Measurements from ENCODE around the gene TMEM50A. TPM values are rescaled to one million over a fixed set of nuclear protein-coding genes. Genes with fewer than 3 reads are reported as not detected.
A peak's percentile ranks its signal among the peaks of the same experiment; 100 is the strongest.
"Not testable (repeated sequence)": the region's sequence is repeated elsewhere in the genome, so short reads cannot be mapped to it uniquely, and the experiment has no call there.

Gene TMEM50A
- total RNA-seq = 100 to 1,000 TPM; 118 to 121 TPM

- Mint-ChIP-seq H3K4me1 (peaks cover 19% of the 10 kb centered on the region), H3K9me3 (no peaks in the 10 kb centered on the region), H3K27ac (peak within 1 kb of the TSS; percentile 97), H3K36me3 (peaks cover 7% of the 10 kb centered on the region), H3K27me3 (no peaks in the 10 kb centered on the region), H3K4me3 (peak within 1 kb of the TSS; percentile 93)
- DNase-seq = peak; percentile 94
- POLR2A ChIA-PET = interaction anchor here (0.7 to 2.4 kb wide), 7 partner anchors 17 to 106 kb away, joined by 3 to 9 read pairs (median 4); partner anchors contain the start of genes MACO1, RSRP1 and SYF2
- peak; percentile 80 for ATAC-seq (ENCODE audit: low read depth)
These were observed at the start of gene TMEM50A for GRCh38 chr1:25338188-25338981. TSS of gene TMEM50A (plus strand) at chr1:25338334. CDS start at chr1:25340487, 2,153 bp downstream.

GRCh38 chr1:25288573-25289101 lies 49.5 kb upstream of the TMEM50A start:
- DNase-seq; ATAC-seq (ENCODE audit: low read depth); H3K4me3 Mint-ChIP-seq; POLR2A ChIA-PET; H3K27ac Mint-ChIP-seq; H3K9me3 Mint-ChIP-seq; H3K36me3 Mint-ChIP-seq; H3K4me1 Mint-ChIP-seq; H3K27me3 Mint-ChIP-seq: not testable (repeated sequence)

- DNase-seq; H3K27ac Mint-ChIP-seq; H3K9me3 Mint-ChIP-seq; H3K36me3 Mint-ChIP-seq; H3K4me1 Mint-ChIP-seq; H3K27me3 Mint-ChIP-seq; POLR2A ChIA-PET; ATAC-seq (ENCODE audit: low read depth); H3K4me3 Mint-ChIP-seq: not testable (repeated sequence)
These were observed 48.1 kb upstream of the TMEM50A start for GRCh38 chr1:25290043-25290442.

DNA sequence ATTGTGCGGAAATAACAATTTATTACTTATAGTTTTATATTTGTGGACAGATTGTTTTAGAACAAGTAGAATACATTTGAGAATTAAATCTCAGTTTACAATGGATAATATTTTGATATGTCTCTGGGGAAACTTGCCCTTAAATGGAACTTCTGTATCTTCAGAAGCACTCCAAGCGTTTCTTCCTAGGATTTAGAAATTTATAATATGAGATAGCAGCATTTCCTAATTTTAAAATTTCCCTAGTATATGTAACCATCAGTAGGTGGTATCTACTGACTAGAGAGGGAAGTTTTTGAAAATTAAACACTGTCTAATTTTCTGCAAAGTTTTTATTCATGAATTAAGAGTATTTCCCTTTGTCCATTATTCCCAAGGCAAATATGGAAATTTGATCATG lies 44.7 kb upstream of the TMEM50A start:
- POLR2A ChIA-PET; ATAC-seq (ENCODE audit: low read depth); H3K36me3 Mint-ChIP-seq: not testable (repeated sequence)

DNA sequence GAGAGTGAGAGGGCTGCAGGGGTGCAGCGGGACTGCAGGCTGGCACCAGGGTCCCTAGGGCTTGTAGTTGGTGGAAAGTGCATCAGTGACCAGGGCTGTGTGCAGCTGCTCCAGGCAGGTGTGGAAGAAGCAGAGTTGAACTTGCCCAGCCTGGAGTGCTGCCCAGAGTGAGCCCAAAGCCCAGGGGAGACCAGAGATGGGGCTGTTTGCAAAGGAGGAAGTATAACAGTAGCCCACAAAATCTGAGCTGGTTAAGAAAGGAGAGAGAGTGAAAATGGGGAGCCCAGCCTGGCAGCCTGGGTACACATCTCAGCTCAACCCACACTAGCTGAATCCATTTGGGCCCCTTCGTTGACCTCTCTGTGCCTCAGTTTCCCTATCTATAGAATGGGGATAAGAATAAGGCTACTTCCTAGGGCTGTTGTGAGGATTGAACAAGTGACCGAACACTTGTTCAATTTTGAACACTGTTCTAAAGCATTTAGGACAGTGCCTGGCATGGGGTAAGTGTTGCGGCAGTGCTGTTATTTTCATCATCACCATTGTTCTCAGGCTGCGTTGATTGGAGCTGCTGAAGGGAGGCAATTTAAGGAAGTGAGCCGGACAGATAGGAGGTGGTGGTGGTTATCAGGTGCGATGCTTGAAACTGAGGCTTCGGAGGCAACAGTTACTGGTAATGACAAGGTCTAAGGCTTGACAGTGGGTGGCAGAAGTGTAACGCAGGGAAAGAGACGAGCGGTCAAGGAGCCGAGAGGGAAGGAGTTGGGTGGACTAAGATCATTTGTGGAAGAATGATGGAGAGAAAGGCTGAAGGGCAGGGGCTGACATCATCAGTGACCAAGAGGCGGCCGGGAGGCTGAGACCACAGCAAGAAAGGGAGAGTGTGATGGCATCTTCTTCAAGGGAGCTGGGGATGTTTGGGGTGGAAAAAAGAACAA lies 43.0 kb upstream of the TMEM50A start:
- H3K27me3 Mint-ChIP-seq; H3K36me3 Mint-ChIP-seq; POLR2A ChIA-PET; H3K9me3 Mint-ChIP-seq; H3K4me3 Mint-ChIP-seq; H3K27ac Mint-ChIP-seq; ATAC-seq (ENCODE audit: low read depth); H3K4me1 Mint-ChIP-seq; DNase-seq: not testable (repeated sequence)

More for the DNA sequence above, 44.7 kb upstream of the TMEM50A start:
- not testable (repeated sequence) for H3K4me3 Mint-ChIP-seq, H3K27ac Mint-ChIP-seq, H3K4me1 Mint-ChIP-seq, DNase-seq, H3K27me3 Mint-ChIP-seq, H3K9me3 Mint-ChIP-seq

- H3K9me3 Mint-ChIP-seq; H3K27me3 Mint-ChIP-seq; H3K4me1 Mint-ChIP-seq; DNase-seq; H3K36me3 Mint-ChIP-seq; ATAC-seq (ENCODE audit: low read depth); H3K4me3 Mint-ChIP-seq; H3K27ac Mint-ChIP-seq; POLR2A ChIA-PET: not testable (repeated sequence)
These were observed 41.6 kb upstream of the TMEM50A start for GRCh38 chr1:25296501-25296900.

DNA sequence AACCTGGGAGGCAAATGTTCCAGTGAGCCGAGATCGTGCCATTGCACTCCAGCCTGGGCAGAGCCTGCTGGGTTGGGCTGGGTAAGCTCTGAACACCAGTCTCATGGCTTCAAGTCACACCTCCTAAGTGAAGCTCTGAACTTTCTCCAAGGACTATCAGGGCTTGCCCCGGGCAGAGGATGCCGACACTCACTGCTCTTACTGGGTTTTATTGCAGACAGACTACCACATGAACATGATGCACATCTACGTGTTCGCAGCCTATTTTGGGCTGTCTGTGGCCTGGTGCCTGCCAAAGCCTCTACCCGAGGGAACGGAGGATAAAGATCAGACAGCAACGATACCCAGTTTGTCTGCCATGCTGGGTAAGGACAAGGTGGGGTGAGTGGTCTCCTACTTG lies 37.4 kb upstream of the TMEM50A start:
- DNase-seq; POLR2A ChIA-PET; H3K36me3 Mint-ChIP-seq; ATAC-seq (ENCODE audit: low read depth); H3K4me1 Mint-ChIP-seq; H3K27me3 Mint-ChIP-seq; H3K4me3 Mint-ChIP-seq; H3K27ac Mint-ChIP-seq; H3K9me3 Mint-ChIP-seq: not testable (repeated sequence)

- H3K27me3 Mint-ChIP-seq; H3K9me3 Mint-ChIP-seq; ATAC-seq (ENCODE audit: low read depth); H3K4me3 Mint-ChIP-seq; POLR2A ChIA-PET; H3K4me1 Mint-ChIP-seq; DNase-seq; H3K36me3 Mint-ChIP-seq: not testable (repeated sequence)
- peak overlapping the region; percentile 30 for H3K27ac Mint-ChIP-seq
These were observed 35.8 kb upstream of the TMEM50A start for GRCh38 chr1:25302330-25302729.

GRCh38 chr1:25304936-25305335 lies 33.2 kb upstream of the TMEM50A start:
- DNase-seq; H3K4me1 Mint-ChIP-seq; H3K27ac Mint-ChIP-seq; H3K36me3 Mint-ChIP-seq; H3K27me3 Mint-ChIP-seq; H3K4me3 Mint-ChIP-seq; POLR2A ChIA-PET; ATAC-seq (ENCODE audit: low read depth); H3K9me3 Mint-ChIP-seq: not testable (repeated sequence)

GRCh38 chr1:25308168-25308567 lies 30.0 kb upstream of the TMEM50A start:
- not testable (repeated sequence) for ATAC-seq (ENCODE audit: low read depth); H3K27ac Mint-ChIP-seq

GRCh38 chr1:25309085-25309484 lies 29.0 kb upstream of the TMEM50A start:
- H3K36me3 Mint-ChIP-seq; H3K4me1 Mint-ChIP-seq; H3K27ac Mint-ChIP-seq; DNase-seq; H3K4me3 Mint-ChIP-seq; ATAC-seq (ENCODE audit: low read depth); POLR2A ChIA-PET; H3K27me3 Mint-ChIP-seq; H3K9me3 Mint-ChIP-seq: not testable (repeated sequence)

More at GRCh38 chr1:25308168-25308567, 30.0 kb upstream of the TMEM50A start:
- H3K9me3 Mint-ChIP-seq, H3K4me1 Mint-ChIP-seq, H3K27me3 Mint-ChIP-seq, POLR2A ChIA-PET, H3K4me3 Mint-ChIP-seq, DNase-seq, H3K36me3 Mint-ChIP-seq: not testable (repeated sequence)

DNA sequence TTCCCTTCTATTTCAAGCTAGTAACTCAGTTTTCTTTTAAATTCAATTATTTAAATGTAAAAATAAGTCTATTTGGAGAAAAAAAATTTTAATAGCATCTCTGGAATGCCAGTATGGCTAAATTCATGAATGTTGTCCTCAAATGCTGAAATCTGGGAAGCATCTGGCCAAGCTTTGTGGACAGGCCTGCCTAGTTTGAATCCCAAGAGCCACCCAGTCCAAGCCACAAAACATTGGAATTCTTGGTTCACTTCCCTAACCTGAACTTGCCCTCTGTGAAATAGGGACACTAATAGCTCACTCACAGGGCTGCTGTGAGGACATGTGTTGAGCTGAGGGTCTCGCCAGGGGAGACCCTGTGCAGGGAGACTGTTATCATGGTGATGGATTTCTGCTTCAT lies 28.6 kb upstream of the TMEM50A start:
- DNase-seq; H3K27me3 Mint-ChIP-seq; H3K4me3 Mint-ChIP-seq; H3K9me3 Mint-ChIP-seq; POLR2A ChIA-PET; H3K4me1 Mint-ChIP-seq; H3K36me3 Mint-ChIP-seq; H3K27ac Mint-ChIP-seq; ATAC-seq (ENCODE audit: low read depth): not testable (repeated sequence)

DNA sequence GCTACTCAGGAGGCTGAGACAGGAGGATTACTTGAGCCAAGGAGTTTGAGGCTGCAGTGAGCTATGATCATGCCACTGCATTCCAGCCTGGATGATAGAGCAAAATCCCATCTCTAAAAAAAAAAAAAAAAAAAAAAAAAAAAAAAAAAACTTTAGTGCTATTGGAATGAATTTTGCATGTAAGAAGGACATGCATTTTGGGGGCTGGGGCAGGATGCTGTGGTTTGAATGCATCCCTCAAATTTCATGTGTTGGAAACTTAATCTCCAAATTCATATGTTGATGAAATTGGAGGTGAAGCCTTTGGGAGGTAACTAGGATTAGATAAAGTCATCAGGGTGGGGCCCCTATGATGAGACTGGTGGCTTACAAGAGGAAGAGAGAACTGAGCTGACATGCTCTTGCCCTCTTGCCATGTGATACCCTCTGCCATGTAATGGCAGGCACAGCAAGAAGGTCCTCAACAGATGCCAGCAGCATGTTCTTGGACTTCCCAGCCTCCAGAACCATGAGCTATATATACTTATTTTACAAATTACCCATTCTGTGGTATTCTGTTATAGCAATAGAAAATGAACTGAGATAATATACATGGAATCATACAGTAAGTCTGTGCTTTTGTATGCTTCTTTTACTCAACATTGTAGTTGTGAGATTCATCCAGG lies 25.2 kb upstream of the TMEM50A start:
- H3K27me3 Mint-ChIP-seq; H3K36me3 Mint-ChIP-seq; POLR2A ChIA-PET; H3K27ac Mint-ChIP-seq; H3K4me3 Mint-ChIP-seq; H3K4me1 Mint-ChIP-seq; H3K9me3 Mint-ChIP-seq; DNase-seq; ATAC-seq (ENCODE audit: low read depth): not testable (repeated sequence)
